Superior temporal gyrus (tissue), 1 donor: Measurements from ENCODE around the gene TRIM63.
"Not testable (repeated sequence)": the region's sequence is repeated elsewhere in the genome, so short reads cannot be mapped to it uniquely, and the experiment has no call there.

Source experiments
- DNase-seq: peaks from one replicate; pipeline ENCODE4 v3.0.0-alpha.2; 2016; ENCODE audit errors: extremely low spot score

TRIM63 gene

DNA sequence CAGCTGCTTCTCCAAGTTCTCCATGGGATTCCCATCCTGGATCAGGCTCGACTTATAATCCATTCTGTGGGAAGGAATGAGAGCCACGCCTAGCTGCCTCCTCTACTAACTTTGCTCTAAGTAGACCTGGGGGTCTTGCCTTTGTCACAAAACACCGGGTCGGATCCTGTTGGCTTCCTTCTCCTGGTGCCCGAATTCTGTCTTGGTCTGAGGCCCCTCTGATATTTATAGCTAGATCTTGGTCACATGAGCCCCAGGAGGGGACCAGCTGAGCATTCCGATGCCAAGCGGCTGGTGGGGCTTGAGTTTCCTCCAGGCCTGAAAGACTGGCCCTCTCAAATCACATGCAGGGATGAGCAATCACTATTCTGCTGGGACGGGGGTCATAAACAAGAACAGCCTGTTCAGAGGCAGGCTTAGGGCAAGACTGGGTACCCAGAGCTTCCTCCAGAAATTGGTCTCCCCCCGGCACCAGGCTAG is at the start of gene TRIM63:
Gene TRIM63, minus strand, starts transcription at position 199 of the 480 bp plus-strand sequence. Its CDS starts 136 bp downstream, at position 63.
- no peak for DNase-seq

DNA sequence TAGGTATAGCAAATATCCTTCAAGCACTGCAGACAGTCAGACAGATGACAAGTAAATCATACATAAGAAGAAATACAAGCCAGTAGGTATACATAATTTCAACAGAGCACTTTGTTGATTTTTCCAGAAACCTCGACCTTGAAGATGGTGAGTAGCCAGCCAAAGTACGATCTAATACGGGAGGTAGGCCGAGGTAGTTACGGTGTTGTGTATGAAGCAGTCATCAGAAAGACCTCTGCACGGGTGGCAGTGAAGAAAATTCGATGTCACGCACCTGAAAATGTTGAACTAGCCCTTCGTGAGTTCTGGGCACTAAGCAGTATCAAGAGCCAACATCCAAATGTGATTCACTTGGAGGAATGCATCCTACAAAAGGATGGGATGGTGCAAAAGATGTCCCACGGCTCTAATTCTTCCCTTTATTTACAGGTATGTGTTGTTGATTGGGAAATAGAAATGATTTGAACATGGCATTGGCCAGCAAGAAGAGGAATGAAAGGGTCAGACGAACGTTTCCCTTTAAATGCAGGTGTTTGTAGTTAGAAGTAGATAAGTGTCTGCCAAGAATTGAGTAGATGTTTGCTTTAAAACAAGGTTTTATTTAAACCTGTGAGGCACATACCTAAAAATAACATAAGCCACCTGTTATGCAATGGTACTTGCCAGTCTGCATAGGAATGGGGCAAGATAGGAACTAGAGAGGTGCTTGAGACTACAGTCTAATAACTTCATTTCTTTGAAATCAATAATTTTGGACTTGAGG is 46.9 kb upstream of the TRIM63 start:
- no peak for DNase-seq

DNA sequence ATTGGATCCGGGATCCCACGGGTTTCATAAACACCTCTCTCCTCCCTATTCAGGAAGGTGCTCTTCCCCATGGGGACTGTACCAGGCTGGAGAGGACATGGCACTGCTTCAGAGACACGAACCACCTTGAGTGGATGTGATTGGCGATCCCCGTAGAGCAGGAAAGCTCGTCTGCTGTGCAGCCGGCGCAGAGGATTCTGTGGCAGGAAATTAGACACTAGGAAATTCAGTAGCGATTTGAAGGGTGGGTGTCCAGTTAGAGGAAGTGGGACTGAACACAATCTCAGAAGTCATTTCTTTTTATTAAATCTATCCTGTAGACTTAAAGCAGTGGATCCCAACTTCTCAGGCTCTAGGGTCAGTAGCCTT is 45.0 kb upstream of the TRIM63 start:
- no peak for DNase-seq

DNA sequence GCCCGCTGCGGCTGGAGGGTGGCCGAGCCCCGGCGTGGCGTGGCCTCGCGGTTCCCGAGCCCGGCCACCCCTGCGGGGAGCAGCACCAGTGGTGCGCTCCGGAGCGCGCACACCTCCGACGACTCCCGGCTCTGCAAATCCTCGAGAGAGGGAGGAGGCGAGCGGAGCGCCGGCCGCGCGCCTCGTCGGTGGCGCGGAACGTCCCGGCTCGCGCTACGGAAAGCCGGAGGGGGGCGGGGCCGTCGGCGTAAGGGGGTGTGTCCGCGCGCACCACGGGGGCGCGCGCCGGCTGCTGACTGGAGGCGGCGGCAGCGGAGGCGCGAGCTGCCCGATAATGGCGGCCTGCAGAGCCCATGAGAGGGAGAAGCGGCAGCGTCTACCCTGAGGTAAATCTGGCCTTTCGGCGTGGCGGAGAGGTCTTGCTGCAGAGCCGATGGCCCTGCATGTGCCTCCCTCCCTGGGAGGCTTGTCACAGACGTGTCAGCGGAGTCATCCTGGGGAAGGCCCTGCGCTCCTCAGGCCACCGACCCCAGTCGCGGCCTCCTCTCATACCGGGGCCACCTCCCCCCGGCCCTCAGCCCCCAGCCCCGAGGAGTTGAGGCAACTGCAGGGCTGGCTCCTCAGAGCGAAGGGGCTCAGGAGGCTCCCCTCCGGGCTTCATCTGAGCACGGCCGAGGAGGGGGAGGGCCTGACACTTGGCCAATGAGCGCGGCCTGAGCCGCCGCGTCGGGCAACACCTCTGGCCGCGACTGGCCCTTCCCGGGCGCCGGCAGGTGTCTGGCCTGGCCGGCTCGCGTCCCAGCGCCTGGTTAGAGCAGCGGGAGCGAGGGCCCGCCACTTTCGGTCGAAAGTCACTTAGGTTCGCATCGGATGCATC is 44.3 kb upstream of the TRIM63 start, which contains the start of gene PDIK1L:
Gene PDIK1L, plus strand, starts transcription at position 295 of the 877 bp plus-strand sequence. CDS start 2,485 bp downstream, outside the sequence.
- DNase-seq: peak; percentile 89

DNA sequence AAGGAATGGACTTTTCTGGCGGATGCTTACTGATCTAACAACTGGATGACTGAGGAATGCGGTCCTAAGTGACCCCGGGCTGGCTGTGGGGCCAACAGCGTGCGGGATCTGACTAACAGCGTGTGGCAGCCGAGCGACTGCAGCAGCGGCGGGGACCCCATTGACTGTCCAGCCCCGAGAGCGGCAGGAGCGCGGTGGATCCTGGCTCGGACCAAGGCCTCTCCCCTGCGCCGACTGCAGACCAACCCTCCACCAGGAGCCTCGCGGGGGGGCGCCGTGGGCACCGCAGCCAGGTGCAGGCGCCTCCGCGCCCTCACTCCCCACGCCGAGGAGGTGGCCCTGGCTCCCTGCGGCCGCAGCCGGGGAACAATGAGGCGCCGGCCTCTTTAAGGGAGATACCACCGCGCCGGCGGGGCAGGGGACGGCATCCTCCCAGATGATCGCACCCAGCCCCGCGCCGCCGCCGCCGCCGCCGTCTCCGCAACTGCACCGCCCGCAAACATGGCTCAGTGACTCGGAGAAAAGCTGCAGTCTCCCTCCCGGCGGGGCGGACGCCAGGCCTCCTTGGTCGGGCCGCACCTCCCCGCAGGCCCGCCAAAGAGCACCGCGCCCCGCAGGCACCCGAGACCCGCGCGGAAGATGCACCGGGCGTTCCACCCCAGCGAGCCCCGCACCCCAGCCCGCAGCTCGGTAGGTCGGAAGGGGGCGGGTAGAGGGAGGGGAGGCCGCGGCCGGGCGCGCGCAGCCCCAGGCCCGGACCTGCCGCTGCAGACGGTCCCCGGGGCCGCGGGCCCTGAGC is 43.5 kb upstream of the TRIM63 start:
- DNase-seq: peak; percentile 72

DNA sequence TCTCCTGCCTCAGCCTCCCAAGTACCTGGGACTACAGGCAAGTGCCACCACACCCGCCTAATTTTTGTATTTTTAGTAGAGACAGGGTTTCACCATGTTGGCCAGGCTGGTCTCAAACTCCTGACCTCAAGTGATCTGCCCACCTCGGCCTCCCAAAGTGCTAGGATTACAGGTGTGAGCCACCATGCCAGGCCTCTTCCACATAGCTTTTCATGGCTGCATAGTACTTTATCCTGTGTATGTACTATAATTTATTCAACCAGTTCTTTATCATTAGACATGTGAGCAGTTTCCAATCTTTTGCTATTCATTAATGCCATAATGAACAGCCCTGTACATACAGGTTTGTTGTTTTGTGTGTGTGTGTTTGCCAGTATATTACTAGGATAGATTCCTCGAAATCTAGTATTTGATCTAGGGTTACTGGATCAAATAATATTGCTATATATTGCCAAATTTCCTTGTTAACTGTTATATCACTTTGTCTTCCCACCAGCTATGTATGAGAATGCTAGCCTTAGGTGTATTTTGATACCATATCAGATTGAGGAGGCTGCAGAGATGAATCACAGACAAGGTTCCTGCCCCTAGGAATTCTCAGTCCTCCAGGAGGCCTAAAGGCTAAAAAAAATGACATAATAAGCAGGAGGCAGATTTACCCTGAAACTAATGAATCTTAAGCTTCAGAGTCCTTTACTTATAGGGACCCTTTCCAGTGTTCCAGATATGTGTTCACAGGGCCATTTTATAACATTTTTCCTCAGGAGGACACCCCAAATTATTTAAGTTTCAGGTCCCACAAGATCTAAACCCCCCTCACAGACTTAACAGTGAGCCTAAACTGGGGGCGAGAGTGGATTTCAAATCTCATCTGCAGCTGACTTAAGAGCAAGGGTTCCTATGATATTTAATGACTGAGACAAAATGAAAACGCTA is 42.1 kb upstream of the TRIM63 start:
- no peak for DNase-seq

DNA sequence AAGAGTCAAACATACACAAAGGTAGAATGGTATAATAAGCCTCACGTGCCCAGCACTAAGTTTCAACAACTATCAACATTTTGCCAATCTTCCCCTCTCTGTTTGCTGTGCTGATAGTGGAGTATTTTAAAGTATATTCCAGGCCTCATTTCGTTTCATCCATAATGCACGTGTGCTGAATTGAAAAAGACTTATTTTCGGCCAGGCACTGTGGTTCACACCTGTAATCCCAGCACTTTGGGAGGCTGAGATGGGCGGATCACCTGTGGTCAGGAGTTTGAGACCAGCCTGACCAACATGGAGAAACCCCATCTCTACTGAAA is 37.8 kb upstream of the TRIM63 start:
- not testable (repeated sequence) for DNase-seq

DNA sequence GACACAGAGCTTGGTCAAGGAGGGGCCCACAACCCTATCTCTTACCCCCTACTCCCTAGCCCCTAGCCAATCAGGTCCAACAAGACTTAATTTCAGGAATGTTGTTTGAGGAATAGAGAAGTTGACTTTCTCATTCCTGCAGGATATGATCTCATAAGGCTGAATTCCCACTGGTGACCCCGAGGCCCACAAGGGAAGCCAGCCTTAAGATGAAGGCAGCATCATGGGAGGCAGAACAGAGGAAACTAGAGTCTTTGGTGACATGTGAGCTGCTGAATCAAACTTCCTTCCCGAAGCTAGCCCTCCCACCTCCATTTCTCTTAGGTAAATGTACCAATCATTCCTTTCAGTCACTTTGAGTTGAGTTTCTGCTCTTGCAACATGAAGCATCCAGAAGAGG is 35.1 kb upstream of the TRIM63 start:
- DNase-seq: no peak

DNA sequence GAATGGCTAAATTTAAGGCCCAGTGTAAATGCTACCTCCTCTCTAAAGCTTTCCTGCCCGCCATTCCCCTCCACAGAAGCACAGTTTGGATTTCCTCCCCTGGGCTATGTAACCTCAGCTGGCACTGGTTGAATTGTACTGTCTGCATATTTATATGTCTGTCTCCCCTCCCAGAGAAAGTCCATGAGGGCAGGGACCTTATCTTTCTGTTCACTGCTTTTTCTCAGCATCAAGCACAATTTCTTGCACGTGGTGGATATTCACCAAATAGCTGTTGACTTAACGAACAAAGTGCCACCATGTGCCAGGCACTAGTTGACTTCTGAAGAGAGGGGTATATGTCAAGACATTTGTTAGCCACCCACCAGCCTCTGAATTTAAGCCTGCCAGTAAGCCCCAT is 34.7 kb upstream of the TRIM63 start:
- DNase-seq: no peak

DNA sequence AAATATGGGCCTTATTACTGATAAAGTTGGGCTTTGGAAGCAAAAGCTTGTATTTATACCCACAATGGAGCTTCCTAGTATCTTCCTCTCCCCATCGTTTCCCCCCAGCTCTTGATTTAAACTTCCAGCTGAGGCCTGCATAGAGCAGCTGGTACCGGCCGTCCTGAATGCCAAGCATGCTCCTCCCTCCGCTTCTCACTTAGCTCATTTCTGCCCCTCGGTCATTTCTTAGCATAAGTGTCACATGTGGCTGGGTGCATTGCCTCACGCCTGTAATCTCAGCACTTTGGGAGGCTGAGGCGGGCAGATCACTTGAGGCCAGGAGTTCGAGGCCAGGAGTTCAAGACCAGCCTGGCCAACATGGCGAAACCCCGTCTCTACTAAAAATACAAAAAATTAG is 32.8 kb upstream of the TRIM63 start:
- not testable (repeated sequence) for DNase-seq

DNA sequence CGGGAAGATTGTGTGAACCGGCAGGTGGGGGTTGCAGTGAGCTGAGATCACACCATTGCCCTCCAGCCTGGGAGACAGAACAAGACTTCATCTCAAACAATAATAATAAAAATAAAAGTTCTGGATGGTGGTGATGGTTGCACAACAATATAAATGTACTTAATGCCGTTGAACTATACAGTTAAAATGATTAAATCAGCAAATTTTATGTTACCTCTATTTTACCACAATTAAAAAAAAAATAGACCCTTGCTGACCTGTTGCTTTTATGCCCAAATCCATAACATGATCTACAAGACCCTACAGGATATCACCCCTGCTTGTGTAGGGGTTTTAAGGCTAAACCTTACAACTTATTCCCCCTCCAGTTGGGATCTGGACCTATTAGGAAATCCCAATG is 32.4 kb upstream of the TRIM63 start:
- no peak for DNase-seq

DNA sequence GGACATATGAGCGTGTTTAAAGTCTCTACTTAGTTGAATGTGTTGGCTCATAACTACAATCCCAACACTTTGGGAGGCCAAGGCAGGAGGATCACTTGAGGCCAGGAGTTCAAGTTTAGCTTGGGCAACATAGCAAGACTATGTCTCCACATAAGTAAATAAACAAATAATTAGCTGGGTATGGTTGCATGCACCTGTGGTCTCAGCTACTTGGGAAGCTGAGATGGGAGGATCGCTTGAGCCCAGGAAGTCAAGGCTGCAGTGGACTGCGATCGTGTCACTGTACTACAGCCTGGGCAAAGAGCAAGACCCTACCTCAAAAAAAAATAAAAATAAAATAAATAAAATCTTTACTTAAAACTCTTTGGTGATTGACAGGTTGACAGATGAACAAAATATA is 31.2 kb upstream of the TRIM63 start:
- no peak for DNase-seq

DNA sequence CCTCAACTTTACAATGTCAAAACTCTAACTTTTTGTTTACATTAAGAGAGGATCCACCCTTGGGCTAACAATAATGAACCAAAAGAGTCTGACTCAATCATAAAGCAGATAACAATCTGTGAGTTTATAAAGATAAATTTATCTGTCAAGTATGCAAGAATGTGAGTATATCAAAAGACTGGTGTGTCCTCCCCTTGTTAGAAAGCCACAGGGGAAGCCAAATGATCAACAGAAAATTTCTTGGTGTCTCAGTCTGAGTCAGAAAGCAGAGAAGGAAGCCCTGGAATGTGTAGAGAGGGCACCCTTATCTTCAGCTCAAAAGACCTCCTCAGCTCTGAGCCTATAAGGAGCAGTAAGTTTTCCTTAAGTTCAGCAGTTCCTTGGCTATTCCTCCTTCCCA is 30.3 kb upstream of the TRIM63 start:
- DNase-seq: no peak

DNA sequence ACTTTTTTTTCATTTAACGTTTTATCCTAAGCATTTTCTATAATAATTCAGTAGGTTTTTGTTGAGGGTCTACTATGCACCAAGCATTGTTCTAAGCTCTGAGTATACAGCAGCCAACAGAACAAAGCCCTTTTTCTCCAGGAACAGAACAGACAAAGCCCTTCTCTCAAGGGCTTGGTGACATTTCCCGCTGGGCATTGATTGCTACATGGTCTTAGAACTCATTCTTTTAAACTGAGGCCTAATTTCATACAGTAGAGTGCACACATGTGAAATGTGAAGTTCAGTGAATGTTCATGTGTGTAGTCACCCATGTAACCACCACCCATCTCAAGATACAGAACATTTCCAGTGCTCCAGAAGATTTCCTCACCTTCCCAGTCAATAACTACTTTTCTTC is 29.0 kb upstream of the TRIM63 start:
- DNase-seq: peak; percentile 88

DNA sequence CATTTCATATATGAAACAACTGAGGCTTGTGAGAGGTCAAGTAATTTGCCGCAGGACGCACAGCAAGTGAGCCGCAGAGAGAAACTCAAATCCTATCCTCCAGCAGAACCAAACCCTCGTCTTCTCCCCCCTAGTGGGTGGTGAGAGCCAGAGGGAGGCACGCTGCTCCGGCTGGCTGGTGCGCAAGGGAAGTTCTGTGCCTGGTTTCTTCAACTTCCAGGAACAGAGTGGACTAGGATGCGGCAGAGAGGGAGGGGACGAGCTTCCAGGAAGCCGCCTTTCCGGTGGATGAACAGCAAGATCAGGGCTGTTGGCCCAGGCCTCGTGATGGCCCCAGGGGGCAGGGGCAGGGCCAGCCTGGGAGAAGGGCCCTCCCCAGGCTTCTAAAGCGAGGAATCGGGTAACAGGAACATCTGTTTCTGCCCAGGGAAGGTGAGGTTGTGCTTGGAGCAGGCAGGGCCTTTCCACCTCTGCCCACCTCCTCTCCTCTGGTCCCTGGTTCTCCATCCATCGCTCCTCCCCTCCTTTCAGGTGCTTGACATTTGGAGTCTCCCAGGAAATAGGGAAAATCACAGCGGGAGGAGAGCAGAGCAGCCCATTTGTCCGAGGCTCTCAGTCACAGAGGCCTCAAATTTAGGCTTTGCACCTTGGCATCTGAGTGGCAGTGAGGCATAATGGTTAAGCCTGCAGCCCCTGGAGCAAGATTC is 27.4 kb upstream of the TRIM63 start:
- DNase-seq: no peak

DNA sequence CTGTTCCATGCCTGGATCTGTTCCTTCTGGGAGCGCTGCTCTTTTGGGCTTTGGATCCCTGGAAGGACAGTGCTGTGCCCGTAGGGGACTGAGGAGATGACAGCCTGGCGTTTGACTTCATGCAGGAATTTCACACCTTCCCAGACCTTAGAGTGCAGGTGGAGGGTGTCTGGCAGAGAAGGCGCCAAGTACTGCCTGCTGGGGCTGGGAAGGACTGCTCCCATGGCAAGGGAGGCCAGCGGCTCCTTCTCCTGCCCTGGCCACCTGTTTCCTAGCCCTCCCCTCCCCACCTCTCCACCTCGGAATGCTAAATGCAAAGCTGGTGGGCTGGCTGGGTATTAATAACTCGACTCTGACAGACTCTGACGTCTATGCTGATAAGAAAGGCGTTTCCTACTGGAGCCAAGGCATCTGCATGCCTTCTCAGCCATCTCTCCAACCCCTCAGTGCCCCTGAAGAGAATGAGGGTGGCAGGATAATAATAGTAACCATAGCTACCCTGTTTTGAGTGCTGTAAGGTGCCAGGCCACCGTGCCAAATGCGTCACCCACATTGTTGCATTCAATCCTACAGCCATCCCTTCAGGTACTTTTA is 26.7 kb upstream of the TRIM63 start:
- no peak for DNase-seq

DNA sequence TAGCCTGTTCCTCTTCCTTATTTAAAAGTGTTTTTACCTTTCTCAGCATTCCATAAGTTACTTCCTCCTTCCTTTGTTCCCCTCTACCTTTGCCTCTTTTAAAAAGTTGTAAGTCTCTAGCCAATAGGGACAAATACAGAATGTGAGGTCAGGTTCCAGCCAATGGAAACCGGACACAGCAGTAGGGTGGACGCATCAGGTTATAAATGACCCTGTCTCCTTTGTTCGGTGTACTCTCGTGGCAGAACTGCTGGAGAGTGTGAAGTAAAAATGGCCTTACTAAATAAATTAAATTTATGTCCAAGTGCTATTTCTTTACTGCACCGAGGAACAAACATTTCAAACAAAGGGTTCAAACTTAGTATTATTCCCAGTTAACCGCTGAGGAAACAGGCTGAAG is 26.1 kb upstream of the TRIM63 start:
- DNase-seq: not testable (repeated sequence)

DNA sequence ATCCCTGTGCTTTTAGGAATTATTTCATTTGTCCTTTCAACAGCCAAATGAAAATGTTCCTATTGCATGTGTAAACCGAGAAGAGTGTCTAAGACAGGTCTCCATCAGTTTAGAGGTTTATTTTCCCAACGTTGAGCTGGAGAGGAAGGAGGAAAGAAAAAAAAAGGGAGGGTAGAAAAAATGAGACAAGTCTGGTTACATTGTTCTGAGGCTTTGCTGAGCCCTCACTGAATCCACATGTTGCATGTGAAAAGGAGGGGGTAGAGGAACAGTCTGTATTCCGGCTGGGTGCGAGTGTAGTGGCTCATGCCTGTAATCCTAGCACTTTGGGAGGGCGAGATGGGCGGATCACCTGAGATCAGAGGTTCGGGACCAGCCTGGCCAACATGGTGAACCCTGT is 25.0 kb upstream of the TRIM63 start:
- no peak for DNase-seq

DNA sequence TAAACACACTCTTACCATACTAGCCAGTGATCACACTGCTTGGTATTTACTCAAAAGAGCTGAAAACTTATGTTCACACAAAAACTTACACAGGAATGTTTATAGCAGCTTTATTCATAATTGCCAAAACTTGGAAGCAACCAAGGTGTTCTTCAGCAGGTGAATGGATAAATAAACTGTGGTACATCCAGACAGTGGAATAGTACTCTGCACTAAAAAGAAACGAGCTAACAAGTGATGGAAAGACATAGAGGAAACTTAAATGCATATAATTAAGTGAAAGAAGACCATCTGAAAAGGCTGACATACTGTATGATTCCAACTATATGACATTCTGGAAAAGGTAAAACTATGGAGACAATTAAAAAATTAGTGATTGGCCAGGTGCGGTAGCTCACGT is 23.5 kb upstream of the TRIM63 start:
- no peak for DNase-seq

DNA sequence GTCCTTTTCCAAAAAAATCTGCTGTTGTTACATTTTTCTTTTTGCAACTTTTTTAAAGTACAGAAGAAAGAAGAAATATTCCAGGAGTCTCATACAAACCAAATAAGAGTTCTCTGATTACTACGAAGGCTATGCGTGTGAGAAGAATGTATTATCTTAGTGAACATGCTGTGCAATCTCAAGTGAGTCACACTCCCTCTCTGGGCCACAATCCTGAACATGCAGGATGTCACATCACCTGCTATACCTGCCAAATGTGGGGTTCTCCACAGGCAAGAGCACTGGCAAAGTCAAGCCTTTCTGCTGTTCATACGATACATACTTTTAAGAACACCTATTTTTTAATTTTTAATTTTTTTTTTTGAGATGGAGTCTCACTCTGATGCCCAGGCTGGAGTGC is 21.7 kb upstream of the TRIM63 start:
- DNase-seq: no peak
